Endothelial cell (in vitro differentiated cells): ENCODE results near the gene NTM. TPM values are rescaled to one million over a fixed set of nuclear protein-coding genes. Genes with fewer than 3 reads are reported as not detected.

ENCODE experiments used
- DNase-seq: peaks from one replicate; pipeline ENCODE4 v3.0.0; 2021; ENCODE audit warnings: low spot score
- H3K27ac Mint-ChIP-seq: one replicate; pipeline ENCODE4 v1.8.0; 2021; ENCODE audit warnings: mixed read lengths, inconsistent platforms; ENCODE audit not compliant: unreplicated experiment
- H3K27me3 Mint-ChIP-seq: one replicate; pipeline ENCODE4 v1.8.0; 2021; ENCODE audit warnings: mild to moderate bottlenecking, moderate library complexity, mixed read lengths, inconsistent platforms; ENCODE audit not compliant: unreplicated experiment
- H3K36me3 Mint-ChIP-seq: one replicate; pipeline ENCODE4 v1.8.0; 2021; ENCODE audit warnings: mild to moderate bottlenecking, low read depth, mixed read lengths, inconsistent platforms; ENCODE audit not compliant: unreplicated experiment
- H3K4me1 Mint-ChIP-seq: one replicate; pipeline ENCODE4 v1.8.0; 2021; ENCODE audit warnings: mild to moderate bottlenecking, mixed read lengths, inconsistent platforms; ENCODE audit not compliant: unreplicated experiment
- H3K4me3 Mint-ChIP-seq: one replicate; pipeline ENCODE4 v1.8.0; 2021; ENCODE audit warnings: mild to moderate bottlenecking, mixed read lengths, inconsistent platforms; ENCODE audit not compliant: unreplicated experiment
- H3K9me3 Mint-ChIP-seq: one replicate; pipeline ENCODE4 v1.8.0; 2021; ENCODE audit warnings: mixed read lengths, inconsistent platforms; ENCODE audit not compliant: unreplicated experiment
- CTCF ChIP-seq: fragments of 200-600 bp; sonication (generic); IDR thresholded peaks from one replicate; pipeline ENCODE4 v1.5.0; 2021; ENCODE audit warnings: antibody characterized with exemption; ENCODE audit not compliant: unreplicated experiment
- total RNA-seq: library from RNA; stranded (reverse); fragmentation: NEBNext Ultra II Directional; extraction: Animal tissue kit (Norgen Biotek cat#: 25700); gene quantifications from one replicate; pipeline ENCODE4 v1.2.1, GENCODE V29; 2021; ENCODE audit not compliant: unreplicated experiment

NTM gene
- total RNA-seq, 1 donor from 2014 or later: 3.6 TPM

GRCh38 chr11:132131961-132132360, 761.5 kb downstream of the NTM start:
- H3K27me3 Mint-ChIP-seq: no peaks in the 10 kb centered on the region
- DNase-seq: no peak
- no peak overlapping the region for H3K4me3 Mint-ChIP-seq
- no peaks in the 10 kb centered on the region for H3K9me3 Mint-ChIP-seq
- H3K36me3 Mint-ChIP-seq: no peaks in the 10 kb centered on the region
- no peak for TF ChIP-seq CTCF
- H3K27ac Mint-ChIP-seq: no peak overlapping the region
- H3K4me1 Mint-ChIP-seq: no peaks in the 10 kb centered on the region

DNA sequence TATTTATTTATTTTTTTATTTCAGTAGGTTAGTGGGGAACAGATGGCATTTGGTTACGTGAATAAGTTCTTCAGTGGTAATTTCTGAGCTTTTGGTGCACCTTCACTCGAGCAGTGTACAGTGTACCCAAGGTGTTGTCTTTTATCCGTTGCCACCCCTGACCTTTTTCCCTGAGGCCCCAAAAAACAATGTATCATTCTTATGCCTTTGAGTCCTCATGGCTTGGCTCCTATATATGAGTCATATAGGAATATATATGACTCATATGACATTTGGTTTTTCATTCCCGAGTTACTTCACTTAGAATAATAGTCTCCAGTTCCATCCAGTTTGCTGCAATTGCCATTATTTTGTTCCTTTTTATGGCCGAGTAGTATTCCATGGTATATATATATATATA, 763.9 kb downstream of the NTM start:
- H3K4me1 Mint-ChIP-seq: peaks cover 10% of the 10 kb centered on the region
- H3K4me3 Mint-ChIP-seq: no peak overlapping the region
- no peaks in the 10 kb centered on the region for H3K27me3 Mint-ChIP-seq
- H3K27ac Mint-ChIP-seq: no peak overlapping the region
- TF ChIP-seq CTCF: no peak
- DNase-seq: no peak
- no peaks in the 10 kb centered on the region for H3K36me3 Mint-ChIP-seq
- no peaks in the 10 kb centered on the region for H3K9me3 Mint-ChIP-seq

- no peaks in the 10 kb centered on the region for H3K36me3 Mint-ChIP-seq
- H3K4me1 Mint-ChIP-seq: peaks cover 10% of the 10 kb centered on the region
- H3K4me3 Mint-ChIP-seq: no peak overlapping the region
- no peak for TF ChIP-seq CTCF
- no peak overlapping the region for H3K27ac Mint-ChIP-seq
- H3K9me3 Mint-ChIP-seq: no peaks in the 10 kb centered on the region
- no peaks in the 10 kb centered on the region for H3K27me3 Mint-ChIP-seq
- DNase-seq: no peak
Observed at GRCh38 chr11:132137289-132137980, 767.0 kb downstream of the NTM start.

DNA sequence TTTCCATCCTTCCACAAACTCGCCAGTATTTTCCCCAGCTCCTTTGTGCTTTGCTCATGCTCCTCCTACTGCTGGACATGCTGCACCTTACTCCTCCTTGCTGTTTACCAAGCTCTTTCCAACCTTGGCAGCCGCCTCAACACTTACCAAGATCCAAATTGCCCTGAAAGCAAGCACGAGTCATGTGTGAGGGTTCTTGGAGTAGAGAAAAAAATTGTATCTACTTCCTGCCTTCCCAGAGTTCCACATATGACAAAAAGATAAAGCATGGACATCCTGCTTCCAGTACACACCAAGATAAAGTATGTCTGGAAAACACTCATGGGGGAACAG, 767.5 kb downstream of the NTM start:
- DNase-seq: no peak
- no peak for TF ChIP-seq CTCF
- H3K36me3 Mint-ChIP-seq: no peaks in the 10 kb centered on the region
- peaks cover 10% of the 10 kb centered on the region for H3K4me1 Mint-ChIP-seq
- no peak overlapping the region for H3K27ac Mint-ChIP-seq
- H3K9me3 Mint-ChIP-seq: no peaks in the 10 kb centered on the region
- H3K4me3 Mint-ChIP-seq: no peak overlapping the region
- H3K27me3 Mint-ChIP-seq: no peaks in the 10 kb centered on the region

GRCh38 chr11:132139181-132139580, 768.8 kb downstream of the NTM start:
- no peak for DNase-seq
- Mint-ChIP-seq H3K27me3 (no peaks in the 10 kb centered on the region), H3K9me3 (no peaks in the 10 kb centered on the region), H3K36me3 (no peaks in the 10 kb centered on the region), H3K4me1 (peaks cover 10% of the 10 kb centered on the region), H3K27ac (no peak overlapping the region), H3K4me3 (no peak overlapping the region)
- TF ChIP-seq CTCF: no peak
